ENCODE measurements around the gene CHPF2. TPM values are rescaled to one million over a fixed set of nuclear protein-coding genes. Genes with fewer than 3 reads are reported as not detected.

CHPF2 gene
- total RNA-seq, 1 donor from 2014 or later = 38.1 TPM

- peak; percentile 44 for DNase-seq
- no peak for TF ChIP-seq CTCF (IDR thresholded peaks at IDR 0.05; ENCODE audit: partially characterized antibody, unreplicated experiment)
- peaks cover 16% of the 10 kb centered on the region for H3K4me1 Mint-ChIP-seq (ENCODE audit: low read depth, unreplicated experiment)
- H3K27ac Mint-ChIP-seq (ENCODE audit: unreplicated experiment) = peak overlapping the region; percentile 48
- peak overlapping the region; percentile 64 for H3K4me3 Mint-ChIP-seq (ENCODE audit: unreplicated experiment)
- no peaks in the 10 kb centered on the region for H3K36me3 Mint-ChIP-seq (ENCODE audit: unreplicated experiment)
- peaks cover 21% of the 10 kb centered on the region for H3K27me3 Mint-ChIP-seq (ENCODE audit: unreplicated experiment)
- H3K9me3 Mint-ChIP-seq (ENCODE audit: unreplicated experiment) = peaks cover 1% of the 10 kb centered on the region
These were observed 11.3 kb downstream of the CHPF2 start for GRCh38 chr7:151243408-151244195.

- H3K9me3 Mint-ChIP-seq (ENCODE audit: unreplicated experiment) = peaks cover 1% of the 10 kb centered on the region
- no peak overlapping the region for H3K27ac Mint-ChIP-seq (ENCODE audit: unreplicated experiment)
- peak; percentile 90 for TF ChIP-seq CTCF (IDR thresholded peaks at IDR 0.05; ENCODE audit: partially characterized antibody, unreplicated experiment)
- no peaks in the 10 kb centered on the region for H3K36me3 Mint-ChIP-seq (ENCODE audit: unreplicated experiment)
- peak overlapping the region; percentile 69 for H3K4me3 Mint-ChIP-seq (ENCODE audit: unreplicated experiment)
- DNase-seq = peak; percentile 69
- H3K4me1 Mint-ChIP-seq (ENCODE audit: low read depth, unreplicated experiment) = peaks cover 18% of the 10 kb centered on the region
- H3K27me3 Mint-ChIP-seq (ENCODE audit: unreplicated experiment) = peaks cover 21% of the 10 kb centered on the region
These were observed 12.0 kb downstream of the CHPF2 start for GRCh38 chr7:151244196-151244840.

- DNase-seq = no peak
- H3K4me1 Mint-ChIP-seq (ENCODE audit: low read depth, unreplicated experiment) = peaks cover 18% of the 10 kb centered on the region
- H3K9me3 Mint-ChIP-seq (ENCODE audit: unreplicated experiment) = peaks cover 1% of the 10 kb centered on the region
- TF ChIP-seq CTCF (IDR thresholded peaks at IDR 0.05; ENCODE audit: partially characterized antibody, unreplicated experiment) = no peak
- H3K36me3 Mint-ChIP-seq (ENCODE audit: unreplicated experiment) = no peaks in the 10 kb centered on the region
- H3K27ac Mint-ChIP-seq (ENCODE audit: unreplicated experiment) = no peak overlapping the region
- peaks cover 21% of the 10 kb centered on the region for H3K27me3 Mint-ChIP-seq (ENCODE audit: unreplicated experiment)
- peak overlapping the region; percentile 69 for H3K4me3 Mint-ChIP-seq (ENCODE audit: unreplicated experiment)
These were observed 12.6 kb downstream of the CHPF2 start for GRCh38 chr7:151244841-151245346.

GRCh38 chr7:151245360-151246101, 13.2 kb downstream of the CHPF2 start:
- Mint-ChIP-seq H3K27me3 (ENCODE audit: unreplicated experiment) (peaks cover 23% of the 10 kb centered on the region), H3K4me3 (ENCODE audit: unreplicated experiment) (peak overlapping the region; percentile 71), H3K9me3 (ENCODE audit: unreplicated experiment) (peaks cover 4% of the 10 kb centered on the region), H3K4me1 (ENCODE audit: low read depth, unreplicated experiment) (peaks cover 18% of the 10 kb centered on the region), H3K36me3 (ENCODE audit: unreplicated experiment) (no peaks in the 10 kb centered on the region), H3K27ac (ENCODE audit: unreplicated experiment) (no peak overlapping the region)
- peak; percentile 82 for TF ChIP-seq CTCF (IDR thresholded peaks at IDR 0.05; ENCODE audit: partially characterized antibody, unreplicated experiment)
- DNase-seq = peak; percentile 61

Measured in glutamatergic neuron (in vitro differentiated cells).